ENCODE measurements around the gene LHFPL3. TPM values are rescaled to one million over a fixed set of nuclear protein-coding genes. Genes with fewer than 3 reads are reported as not detected.

LHFPL3 gene
- total and polyA plus RNA-seq, 2 experiments from 2014 or later, result 0.24 TPM; not detected in 1

DNA sequence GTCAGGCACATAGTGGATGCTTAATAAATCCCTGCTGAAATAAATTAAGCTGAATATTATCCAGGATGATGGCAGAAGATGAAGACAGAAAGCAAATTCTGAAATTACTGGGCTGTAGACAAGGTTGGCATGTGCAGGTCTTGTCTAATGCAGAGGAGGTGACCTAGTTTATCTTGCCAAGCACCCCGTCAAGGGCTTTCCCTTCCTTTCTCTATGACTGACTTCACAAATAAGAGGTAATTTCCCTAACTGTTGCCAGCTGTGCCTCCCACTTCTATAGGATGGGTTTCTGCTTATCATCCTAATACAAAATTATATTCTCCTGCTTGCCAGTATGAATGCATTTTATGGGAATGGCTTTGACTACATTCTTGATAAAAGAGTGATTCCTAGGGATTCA is 38.0 kb downstream of the LHFPL3 start:
- H2AFZ ChIP-seq, result no peak overlapping the region; the same call in 1 of the 2 replicates
- H3K79me2 ChIP-seq (replicated peaks; ENCODE audit: insufficient read depth), result no peaks in the 10 kb centered on the region
- peaks cover 44% of the 10 kb centered on the region for H3K4me1 Mint-ChIP-seq
- TF ChIP-seq STAT1 (IDR thresholded peaks at IDR 0.05; ENCODE audit: unreplicated experiment), result no peak
- TF ChIP-seq, protein P1, sequence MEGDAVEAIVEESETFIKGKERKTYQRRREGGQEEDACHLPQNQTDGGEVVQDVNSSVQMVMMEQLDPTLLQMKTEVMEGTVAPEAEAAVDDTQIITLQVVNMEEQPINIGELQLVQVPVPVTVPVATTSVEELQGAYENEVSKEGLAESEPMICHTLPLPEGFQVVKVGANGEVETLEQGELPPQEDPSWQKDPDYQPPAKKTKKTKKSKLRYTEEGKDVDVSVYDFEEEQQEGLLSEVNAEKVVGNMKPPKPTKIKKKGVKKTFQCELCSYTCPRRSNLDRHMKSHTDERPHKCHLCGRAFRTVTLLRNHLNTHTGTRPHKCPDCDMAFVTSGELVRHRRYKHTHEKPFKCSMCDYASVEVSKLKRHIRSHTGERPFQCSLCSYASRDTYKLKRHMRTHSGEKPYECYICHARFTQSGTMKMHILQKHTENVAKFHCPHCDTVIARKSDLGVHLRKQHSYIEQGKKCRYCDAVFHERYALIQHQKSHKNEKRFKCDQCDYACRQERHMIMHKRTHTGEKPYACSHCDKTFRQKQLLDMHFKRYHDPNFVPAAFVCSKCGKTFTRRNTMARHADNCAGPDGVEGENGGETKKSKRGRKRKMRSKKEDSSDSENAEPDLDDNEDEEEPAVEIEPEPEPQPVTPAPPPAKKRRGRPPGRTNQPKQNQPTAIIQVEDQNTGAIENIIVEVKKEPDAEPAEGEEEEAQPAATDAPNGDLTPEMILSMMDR (conservative IDR thresholded peaks at IDR 0.05; ENCODE audit: low read depth in 2 of 2), result no peak
- no peak for TF ChIP-seq ZNF114 (CRISPR knock-in tag; IDR thresholded peaks at IDR 0.05)
- no peak for TF ChIP-seq EZH2phosphoT487 (IDR thresholded peaks at IDR 0.05; ENCODE audit: unreplicated experiment)
- no peak for TF ChIP-seq ZNF331 (CRISPR knock-in tag; IDR thresholded peaks at IDR 0.05; ENCODE audit: low read depth)
- TF ChIP-seq, protein P2, sequence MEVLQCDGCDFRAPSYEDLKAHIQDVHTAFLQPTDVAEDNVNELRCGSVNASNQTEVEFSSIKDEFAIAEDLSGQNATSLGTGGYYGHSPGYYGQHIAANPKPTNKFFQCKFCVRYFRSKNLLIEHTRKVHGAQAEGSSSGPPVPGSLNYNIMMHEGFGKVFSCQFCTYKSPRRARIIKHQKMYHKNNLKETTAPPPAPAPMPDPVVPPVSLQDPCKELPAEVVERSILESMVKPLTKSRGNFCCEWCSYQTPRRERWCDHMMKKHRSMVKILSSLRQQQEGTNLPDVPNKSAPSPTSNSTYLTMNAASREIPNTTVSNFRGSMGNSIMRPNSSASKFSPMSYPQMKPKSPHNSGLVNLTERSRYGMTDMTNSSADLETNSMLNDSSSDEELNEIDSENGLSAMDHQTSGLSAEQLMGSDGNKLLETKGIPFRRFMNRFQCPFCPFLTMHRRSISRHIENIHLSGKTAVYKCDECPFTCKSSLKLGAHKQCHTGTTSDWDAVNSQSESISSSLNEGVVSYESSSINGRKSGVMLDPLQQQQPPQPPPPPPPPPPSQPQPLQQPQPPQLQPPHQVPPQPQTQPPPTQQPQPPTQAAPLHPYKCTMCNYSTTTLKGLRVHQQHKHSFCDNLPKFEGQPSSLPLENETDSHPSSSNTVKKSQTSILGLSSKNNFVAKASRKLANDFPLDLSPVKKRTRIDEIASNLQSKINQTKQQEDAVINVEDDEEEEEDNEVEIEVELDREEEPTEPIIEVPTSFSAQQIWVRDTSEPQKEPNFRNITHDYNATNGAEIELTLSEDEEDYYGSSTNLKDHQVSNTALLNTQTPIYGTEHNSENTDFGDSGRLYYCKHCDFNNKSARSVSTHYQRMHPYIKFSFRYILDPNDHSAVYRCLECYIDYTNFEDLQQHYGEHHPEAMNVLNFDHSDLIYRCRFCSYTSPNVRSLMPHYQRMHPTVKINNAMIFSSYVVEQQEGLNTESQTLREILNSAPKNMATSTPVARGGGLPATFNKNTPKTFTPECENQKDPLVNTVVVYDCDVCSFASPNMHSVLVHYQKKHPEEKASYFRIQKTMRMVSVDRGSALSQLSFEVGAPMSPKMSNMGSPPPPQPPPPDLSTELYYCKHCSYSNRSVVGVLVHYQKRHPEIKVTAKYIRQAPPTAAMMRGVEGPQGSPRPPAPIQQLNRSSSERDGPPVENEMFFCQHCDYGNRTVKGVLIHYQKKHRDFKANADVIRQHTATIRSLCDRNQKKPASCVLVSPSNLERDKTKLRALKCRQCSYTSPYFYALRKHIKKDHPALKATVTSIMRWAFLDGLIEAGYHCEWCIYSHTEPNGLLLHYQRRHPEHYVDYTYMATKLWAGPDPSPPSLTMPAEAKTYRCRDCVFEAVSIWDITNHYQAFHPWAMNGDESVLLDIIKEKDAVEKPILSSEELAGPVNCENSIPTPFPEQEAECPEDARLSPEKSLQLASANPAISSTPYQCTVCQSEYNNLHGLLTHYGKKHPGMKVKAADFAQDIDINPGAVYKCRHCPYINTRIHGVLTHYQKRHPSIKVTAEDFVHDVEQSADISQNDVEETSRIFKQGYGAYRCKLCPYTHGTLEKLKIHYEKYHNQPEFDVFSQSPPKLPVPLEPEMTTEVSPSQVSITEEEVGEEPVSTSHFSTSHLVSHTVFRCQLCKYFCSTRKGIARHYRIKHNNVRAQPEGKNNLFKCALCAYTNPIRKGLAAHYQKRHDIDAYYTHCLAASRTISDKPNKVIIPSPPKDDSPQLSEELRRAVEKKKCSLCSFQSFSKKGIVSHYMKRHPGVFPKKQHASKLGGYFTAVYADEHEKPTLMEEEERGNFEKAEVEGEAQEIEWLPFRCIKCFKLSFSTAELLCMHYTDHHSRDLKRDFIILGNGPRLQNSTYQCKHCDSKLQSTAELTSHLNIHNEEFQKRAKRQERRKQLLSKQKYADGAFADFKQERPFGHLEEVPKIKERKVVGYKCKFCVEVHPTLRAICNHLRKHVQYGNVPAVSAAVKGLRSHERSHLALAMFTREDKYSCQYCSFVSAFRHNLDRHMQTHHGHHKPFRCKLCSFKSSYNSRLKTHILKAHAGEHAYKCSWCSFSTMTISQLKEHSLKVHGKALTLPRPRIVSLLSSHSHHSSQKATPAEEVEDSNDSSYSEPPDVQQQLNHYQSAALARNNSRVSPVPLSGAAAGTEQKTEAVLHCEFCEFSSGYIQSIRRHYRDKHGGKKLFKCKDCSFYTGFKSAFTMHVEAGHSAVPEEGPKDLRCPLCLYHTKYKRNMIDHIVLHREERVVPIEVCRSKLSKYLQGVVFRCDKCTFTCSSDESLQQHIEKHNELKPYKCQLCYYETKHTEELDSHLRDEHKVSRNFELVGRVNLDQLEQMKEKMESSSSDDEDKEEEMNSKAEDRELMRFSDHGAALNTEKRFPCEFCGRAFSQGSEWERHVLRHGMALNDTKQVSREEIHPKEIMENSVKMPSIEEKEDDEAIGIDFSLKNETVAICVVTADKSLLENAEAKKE (CRISPR knock-in tag; IDR thresholded peaks at IDR 0.05), result no peak
- TF ChIP-seq NANOG (IDR thresholded peaks at IDR 0.05; ENCODE audit: borderline replicate concordance), result no peak
- TF ChIP-seq, protein P3, sequence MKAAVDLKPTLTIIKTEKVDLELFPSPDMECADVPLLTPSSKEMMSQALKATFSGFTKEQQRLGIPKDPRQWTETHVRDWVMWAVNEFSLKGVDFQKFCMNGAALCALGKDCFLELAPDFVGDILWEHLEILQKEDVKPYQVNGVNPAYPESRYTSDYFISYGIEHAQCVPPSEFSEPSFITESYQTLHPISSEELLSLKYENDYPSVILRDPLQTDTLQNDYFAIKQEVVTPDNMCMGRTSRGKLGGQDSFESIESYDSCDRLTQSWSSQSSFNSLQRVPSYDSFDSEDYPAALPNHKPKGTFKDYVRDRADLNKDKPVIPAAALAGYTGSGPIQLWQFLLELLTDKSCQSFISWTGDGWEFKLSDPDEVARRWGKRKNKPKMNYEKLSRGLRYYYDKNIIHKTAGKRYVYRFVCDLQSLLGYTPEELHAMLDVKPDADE (IDR thresholded peaks at IDR 0.05), result no peak
- peaks cover 37% of the 10 kb centered on the region for H3K4me1 ChIP-seq (ENCODE audit: insufficient read depth)
- 0 out of 2 replicates have a peak, but pooled peaks cover 3% of the 10 kb centered on the region for H3F3A ChIP-seq (replicated peaks; ENCODE audit: low read depth)
- no peak overlapping the region for H3K27ac Mint-ChIP-seq
- no peaks in the 10 kb centered on the region for H3K27me3 Mint-ChIP-seq (ENCODE audit: insufficient read depth, low read depth, poor library complexity)
- H3K27me3 ChIP-seq (ENCODE audit: insufficient read depth), result no peaks in the 10 kb centered on the region
- no peak overlapping the region for H3K4me2 ChIP-seq
- H3K4me3 Mint-ChIP-seq, result no peak overlapping the region
- no peaks in the 10 kb centered on the region for H3K36me3 Mint-ChIP-seq (ENCODE audit: low read depth)
- no peak overlapping the region for H3K27ac ChIP-seq (ENCODE audit: low read depth)
- no peaks in the 10 kb centered on the region for H4K20me1 ChIP-seq (replicated peaks; ENCODE audit: insufficient read depth)
- no peaks in the 10 kb centered on the region for H3K36me3 ChIP-seq (ENCODE audit: insufficient read depth)
- no peaks in the 10 kb centered on the region for H3K9me3 Mint-ChIP-seq
- ATAC-seq (no peak), DNase-seq (ENCODE audit: low spot score) (no peak)
- no peaks in the 10 kb centered on the region for H3K9me2 ChIP-seq (ENCODE audit: insufficient read depth)
- no peak overlapping the region for H3K4me3 ChIP-seq
